Activated naive CD8-positive, alpha-beta T cell (primary cell): ENCODE results near the gene SAMD4B.
A peak's percentile ranks its signal among the peaks of the same experiment; 100 is the strongest.
"Not testable (repeated sequence)": the region's sequence is repeated elsewhere in the genome, so short reads cannot be mapped to it uniquely, and the experiment has no call there.

Source experiments
- H3K27ac Mint-ChIP-seq: one replicate; pipeline ENCODE4 v1.8.0; 2021; ENCODE audit warnings: mixed read lengths
- H3K27me3 Mint-ChIP-seq: one replicate; pipeline ENCODE4 v1.8.0; 2021; ENCODE audit warnings: mixed read lengths
- H3K36me3 Mint-ChIP-seq: one replicate; pipeline ENCODE4 v1.8.0; 2021; ENCODE audit warnings: mixed read lengths
- H3K4me1 Mint-ChIP-seq: one replicate; pipeline ENCODE4 v1.8.0; 2021; ENCODE audit warnings: low read depth, mixed read lengths
- H3K4me3 Mint-ChIP-seq: one replicate; pipeline ENCODE4 v1.8.0; 2021; ENCODE audit warnings: mild to moderate bottlenecking, mixed read lengths
- H3K9me3 Mint-ChIP-seq: one replicate; pipeline ENCODE4 v1.8.0; 2021; ENCODE audit warnings: low read depth, mixed read lengths

The SAMD4B gene

DNA sequence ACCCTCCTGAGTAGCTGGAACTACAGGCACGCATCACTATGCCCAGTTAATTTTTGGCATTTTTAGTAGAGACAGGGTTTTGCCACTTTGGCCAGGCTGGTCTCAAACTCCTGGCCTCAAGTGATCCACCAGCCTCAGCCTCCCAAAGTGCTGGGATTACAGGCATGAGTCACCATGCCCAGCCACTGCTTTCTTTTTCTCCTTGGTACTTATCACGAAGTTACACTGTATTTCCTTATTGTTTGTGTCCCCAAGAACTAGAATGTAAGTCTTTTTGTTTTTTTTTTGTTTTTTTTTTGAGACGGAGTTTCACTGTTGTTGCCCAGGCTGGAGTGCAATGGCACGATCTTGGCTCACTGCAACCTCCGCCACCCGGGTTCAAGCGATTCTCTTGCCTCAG is 2.1 kb upstream of the SAMD4B start:
- peaks cover 67% of the 10 kb centered on the region for H3K4me1 Mint-ChIP-seq
- peak overlapping the region; percentile 96 for H3K27ac Mint-ChIP-seq
- H3K36me3 Mint-ChIP-seq, H3K27me3 Mint-ChIP-seq, H3K9me3 Mint-ChIP-seq: not testable (repeated sequence)
- H3K4me3 Mint-ChIP-seq = peak overlapping the region; percentile 98

DNA sequence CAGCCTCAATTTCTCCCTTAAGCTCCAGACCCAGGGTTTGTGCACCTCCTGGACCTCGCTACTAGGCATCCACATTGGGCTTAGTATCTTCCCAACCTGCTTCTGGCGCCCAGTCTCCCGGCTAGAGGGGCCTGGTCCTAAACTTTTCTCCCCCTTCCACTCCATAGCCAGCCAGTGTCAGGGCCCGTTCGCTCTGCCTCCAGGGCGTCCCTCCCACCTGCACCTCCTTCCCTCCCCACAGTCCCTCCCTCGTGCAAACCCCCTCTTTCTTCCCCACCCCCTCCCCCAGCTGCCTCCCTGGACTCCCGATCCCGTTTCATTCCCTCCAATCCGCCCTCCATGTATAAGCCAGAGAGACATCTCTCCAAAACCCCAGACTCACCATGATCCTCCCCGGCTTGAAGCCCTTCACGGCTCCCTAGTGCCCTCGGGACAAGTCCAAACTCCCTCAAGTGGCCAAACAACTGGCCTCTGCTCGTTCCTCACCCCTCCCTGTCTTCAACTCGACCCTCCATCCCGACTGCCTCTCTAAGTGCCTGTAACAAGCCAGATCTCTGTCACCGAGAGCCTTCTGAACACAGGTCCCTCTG is 997 bp upstream of the SAMD4B start:
- Mint-ChIP-seq H3K27ac (peak overlapping the region; percentile 96), H3K9me3 (no peaks in the 10 kb centered on the region), H3K4me3 (peak overlapping the region; percentile 98), H3K4me1 (peaks cover 70% of the 10 kb centered on the region), H3K27me3 (no peaks in the 10 kb centered on the region), H3K36me3 (no peaks in the 10 kb centered on the region)

DNA sequence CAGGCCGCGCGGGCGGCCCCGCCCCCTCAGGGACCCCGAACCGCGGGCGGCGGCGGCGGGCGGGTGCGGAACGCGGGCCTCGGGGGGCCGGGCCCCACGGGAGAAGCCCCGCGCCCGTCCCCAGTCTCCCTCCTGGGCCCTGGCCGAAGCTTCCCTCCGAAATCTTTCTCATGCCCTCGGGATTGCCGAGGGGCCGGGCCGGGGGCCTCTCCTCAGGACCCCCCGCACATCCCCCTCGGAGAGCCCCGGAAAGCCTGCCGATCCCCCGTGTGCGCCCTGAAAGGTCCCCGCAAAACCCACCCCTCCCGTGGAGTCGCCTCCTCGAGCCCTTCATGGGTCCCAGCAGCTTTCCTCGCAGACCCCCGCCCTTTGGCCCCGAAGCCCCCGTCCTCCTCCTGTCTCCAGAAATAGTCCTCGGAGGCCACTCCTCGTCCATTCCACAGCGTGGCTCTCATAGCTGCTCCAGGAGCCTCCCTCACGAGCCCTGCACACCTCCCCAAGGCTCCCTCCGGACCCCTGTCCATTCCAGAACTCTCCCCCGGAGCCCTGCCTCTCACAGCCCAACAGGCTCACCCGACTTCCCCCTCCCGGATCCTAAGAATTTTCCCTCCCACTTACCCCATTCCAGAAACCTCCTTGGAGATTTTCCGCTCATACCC is 555 bp downstream of the SAMD4B start:
- H3K9me3 Mint-ChIP-seq = no peaks in the 10 kb centered on the region
- H3K27ac Mint-ChIP-seq = peak overlapping the region; percentile 78
- H3K4me1 Mint-ChIP-seq = peaks cover 72% of the 10 kb centered on the region
- no peaks in the 10 kb centered on the region for H3K36me3 Mint-ChIP-seq
- H3K27me3 Mint-ChIP-seq = no peaks in the 10 kb centered on the region
- peak overlapping the region; percentile 82 for H3K4me3 Mint-ChIP-seq

DNA sequence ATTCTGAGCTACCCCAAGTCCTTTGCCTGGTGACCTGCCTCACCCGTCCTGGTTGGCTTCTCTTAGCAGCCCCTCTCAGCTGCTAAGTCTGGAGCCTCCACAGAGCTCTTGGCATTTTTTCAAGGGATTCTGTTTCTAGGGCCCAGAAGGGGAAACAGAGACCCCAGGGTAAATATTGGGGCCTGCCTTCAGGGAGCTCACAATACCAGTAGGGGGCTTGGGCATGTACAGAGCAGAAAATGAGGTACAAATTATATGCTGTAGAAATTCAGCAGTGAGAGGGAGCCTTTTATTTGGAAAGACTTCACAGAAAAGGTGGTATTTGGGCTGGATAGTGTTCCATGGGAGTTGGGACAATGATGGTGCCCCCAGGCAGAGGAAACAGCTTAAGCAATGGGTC is 3.7 kb downstream of the SAMD4B start:
- Mint-ChIP-seq H3K36me3 (peaks cover 2% of the 10 kb centered on the region), H3K9me3 (no peaks in the 10 kb centered on the region), H3K4me1 (peaks cover 65% of the 10 kb centered on the region), H3K4me3 (peak overlapping the region; percentile 0), H3K27me3 (no peaks in the 10 kb centered on the region), H3K27ac (no peak overlapping the region)

DNA sequence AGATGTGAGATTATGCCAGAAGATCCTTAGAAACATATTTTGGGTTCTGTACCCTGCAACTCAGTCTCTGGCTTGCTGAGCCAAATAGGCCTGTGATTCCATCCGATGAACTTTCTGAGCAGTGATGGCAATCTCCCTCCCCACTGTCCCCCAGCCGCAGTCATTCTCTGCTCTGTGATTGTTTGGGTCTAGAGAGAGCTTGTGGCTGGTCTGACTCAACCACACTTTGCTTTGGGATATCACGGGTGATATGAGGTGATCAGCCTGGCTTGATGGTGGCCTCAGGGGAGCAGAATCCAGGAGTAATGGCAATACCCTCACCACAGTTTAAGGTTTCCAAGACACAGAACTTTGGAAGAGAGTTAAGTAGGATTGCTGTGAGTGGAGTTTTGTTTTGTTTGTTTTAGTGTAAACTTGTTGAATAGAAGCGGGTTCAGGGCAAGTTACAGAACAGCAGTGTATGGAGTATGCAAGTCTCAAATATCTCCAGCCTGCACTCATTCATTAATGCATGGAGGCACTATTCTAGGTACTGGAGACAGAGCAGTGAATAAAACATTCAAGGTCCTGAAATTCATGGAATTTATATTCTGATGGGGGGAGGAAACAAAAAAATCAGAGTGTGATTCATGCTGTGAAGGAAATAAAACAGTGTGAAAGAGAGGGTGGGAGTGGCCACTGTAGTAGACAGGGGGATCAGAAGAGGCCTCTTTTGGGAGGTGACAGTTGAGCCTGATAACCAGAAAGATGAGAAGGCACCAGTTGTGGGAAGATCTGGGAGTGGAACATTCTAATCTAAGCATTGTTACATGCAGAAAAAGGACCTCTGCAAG is 5.3 kb downstream of the SAMD4B start:
- Mint-ChIP-seq H3K27me3 (no peaks in the 10 kb centered on the region), H3K4me1 (peaks cover 70% of the 10 kb centered on the region), H3K9me3 (no peaks in the 10 kb centered on the region), H3K27ac (peak overlapping the region; percentile 37), H3K36me3 (peaks cover 7% of the 10 kb centered on the region), H3K4me3 (no peak overlapping the region)

DNA sequence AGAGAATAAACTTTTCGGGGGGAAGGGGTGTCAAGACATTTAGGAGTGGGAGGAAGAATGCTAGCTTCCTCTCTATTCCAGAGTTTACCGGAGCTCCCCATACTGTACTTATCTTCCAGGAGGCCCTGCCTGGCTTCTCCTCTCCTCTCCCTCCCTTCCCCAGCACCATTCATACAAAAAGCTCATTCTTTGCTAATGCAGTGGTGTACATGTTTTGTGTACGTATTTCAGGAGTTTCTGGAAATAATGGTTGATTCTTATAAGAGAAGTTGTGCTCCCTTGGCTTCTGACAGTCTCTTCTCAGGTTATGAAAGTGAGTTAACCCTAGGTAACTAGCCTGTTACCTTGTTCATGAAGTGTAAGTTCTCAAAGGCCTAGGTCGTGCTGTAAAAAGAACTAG is 7.1 kb downstream of the SAMD4B start:
- peaks cover 9% of the 10 kb centered on the region for H3K36me3 Mint-ChIP-seq
- H3K27ac Mint-ChIP-seq = no peak overlapping the region
- H3K27me3 Mint-ChIP-seq = no peaks in the 10 kb centered on the region
- no peak overlapping the region for H3K4me3 Mint-ChIP-seq
- H3K9me3 Mint-ChIP-seq = no peaks in the 10 kb centered on the region
- H3K4me1 Mint-ChIP-seq = peaks cover 56% of the 10 kb centered on the region

DNA sequence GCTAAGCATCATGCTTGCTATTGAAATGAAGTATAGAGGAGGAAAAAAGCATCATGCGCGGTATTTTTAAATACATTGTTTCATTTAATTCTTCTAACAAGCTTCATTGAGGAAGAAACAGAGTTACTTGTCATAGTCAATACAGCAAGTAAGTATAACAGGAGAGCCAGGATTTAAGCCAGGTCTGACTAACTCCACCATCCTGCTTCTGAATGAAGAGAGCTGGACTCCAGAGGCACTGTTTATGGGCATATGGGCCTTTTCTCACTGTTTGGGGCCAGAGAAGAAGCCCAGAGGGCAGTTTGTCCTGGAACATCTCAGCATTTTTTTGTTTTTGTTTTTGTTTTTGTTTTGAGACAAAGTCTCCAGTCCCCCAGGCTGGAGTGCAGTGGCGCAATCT is 7.9 kb downstream of the SAMD4B start:
- Mint-ChIP-seq H3K4me1 (peaks cover 47% of the 10 kb centered on the region), H3K27me3 (no peaks in the 10 kb centered on the region), H3K36me3 (peaks cover 10% of the 10 kb centered on the region), H3K4me3 (no peak overlapping the region), H3K9me3 (no peaks in the 10 kb centered on the region), H3K27ac (no peak overlapping the region)

DNA sequence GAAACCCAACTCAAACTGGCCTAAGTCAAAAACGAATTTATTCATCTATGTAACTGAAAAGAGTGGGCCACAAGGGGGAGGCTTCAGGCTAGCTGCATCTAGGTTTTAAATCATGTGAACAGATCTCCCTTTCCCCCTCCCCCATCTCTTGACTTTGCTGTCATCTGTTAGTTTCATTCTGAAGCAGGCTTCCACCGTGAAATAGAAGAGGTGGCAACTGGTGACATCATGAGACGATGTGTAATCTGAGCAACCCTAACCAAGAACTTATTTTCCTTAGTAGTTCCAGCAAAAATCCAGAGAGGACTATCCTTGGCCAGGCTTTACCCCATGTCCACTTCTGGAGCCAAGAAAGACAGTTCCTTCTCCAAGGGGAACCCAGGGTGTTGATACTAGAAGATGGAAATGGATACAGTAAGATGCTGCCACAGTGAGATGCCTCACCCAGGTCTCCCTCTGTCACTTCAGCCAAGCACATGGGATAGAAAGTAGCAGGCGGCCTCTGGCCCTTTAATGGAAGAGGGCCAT is 9.4 kb downstream of the SAMD4B start:
- Mint-ChIP-seq H3K27ac (peak overlapping the region; percentile 67), H3K4me3 (no peak overlapping the region), H3K36me3 (peaks cover 12% of the 10 kb centered on the region)

DNA sequence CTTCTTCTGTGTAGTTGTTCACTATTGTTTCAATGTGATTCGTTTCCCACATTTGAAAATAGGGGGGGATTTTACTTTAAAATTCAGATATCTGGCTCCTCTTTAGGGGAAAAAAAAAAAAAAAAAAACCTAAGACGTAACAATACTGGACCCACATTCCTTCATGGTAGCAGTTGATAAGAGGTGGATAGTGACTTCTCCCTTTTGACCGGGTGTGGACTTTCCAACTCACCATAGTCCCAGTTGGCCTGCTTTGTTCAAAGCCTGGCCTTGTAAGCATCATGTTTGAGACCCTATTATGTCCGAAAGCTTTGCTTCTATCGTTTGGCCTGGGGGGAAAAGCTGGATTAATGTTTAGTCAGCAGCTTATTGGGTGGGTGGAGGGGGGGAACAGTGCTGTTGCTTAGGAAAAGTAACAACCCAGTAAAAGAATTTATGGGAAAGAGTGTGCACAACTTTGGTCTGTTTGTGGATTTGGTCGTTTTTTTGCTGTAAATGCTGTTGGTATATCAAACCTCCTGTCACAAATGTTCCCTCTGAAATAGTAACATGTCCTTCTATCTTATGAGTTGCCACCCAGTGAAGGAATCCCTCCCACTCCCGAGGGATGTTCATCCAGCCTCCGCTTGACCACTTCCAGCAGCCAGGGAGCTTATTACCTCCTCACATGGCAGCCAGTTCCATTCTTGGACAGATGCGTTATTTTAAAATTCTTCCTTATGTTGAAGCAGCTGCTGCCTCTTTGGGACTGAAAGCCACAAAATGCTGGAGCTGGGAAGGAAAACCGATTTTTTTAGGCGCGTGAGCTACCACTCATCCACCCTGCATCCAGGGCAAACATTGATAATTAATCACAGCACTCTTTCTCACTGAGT is 10.4 kb downstream of the SAMD4B start:
- Mint-ChIP-seq H3K4me1 (peaks cover 26% of the 10 kb centered on the region), H3K4me3 (no peak overlapping the region), H3K36me3 (peaks cover 14% of the 10 kb centered on the region), H3K27ac (no peak overlapping the region), H3K9me3 (no peaks in the 10 kb centered on the region), H3K27me3 (no peaks in the 10 kb centered on the region)

More for the DNA sequence above, 9.4 kb downstream of the SAMD4B start:
- Mint-ChIP-seq H3K9me3 (no peaks in the 10 kb centered on the region), H3K27me3 (no peaks in the 10 kb centered on the region), H3K4me1 (peaks cover 33% of the 10 kb centered on the region)

DNA sequence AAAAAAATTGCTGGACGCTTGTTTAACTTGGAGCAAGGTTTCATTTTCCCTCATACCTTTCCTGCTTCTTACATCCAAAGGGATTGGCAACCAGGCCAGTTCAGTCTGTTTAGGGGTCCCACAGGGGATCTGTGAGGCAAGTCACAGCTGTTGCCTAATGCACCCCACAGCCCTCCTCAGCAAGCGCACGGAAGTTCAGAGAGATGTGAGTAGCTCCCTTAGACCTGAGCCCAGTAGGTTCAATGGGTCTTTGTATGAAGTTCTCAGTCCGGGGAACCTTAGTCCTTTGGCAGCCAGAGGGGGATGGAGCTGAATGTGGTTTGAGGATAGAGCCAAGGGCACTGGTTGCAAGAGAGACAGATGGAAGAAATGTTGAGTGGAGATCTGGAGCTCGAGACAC is 13.0 kb downstream of the SAMD4B start:
- Mint-ChIP-seq H3K27me3 (no peaks in the 10 kb centered on the region), H3K4me3 (no peak overlapping the region), H3K27ac (no peak overlapping the region), H3K9me3 (no peaks in the 10 kb centered on the region), H3K36me3 (peaks cover 18% of the 10 kb centered on the region), H3K4me1 (peaks cover 12% of the 10 kb centered on the region)

DNA sequence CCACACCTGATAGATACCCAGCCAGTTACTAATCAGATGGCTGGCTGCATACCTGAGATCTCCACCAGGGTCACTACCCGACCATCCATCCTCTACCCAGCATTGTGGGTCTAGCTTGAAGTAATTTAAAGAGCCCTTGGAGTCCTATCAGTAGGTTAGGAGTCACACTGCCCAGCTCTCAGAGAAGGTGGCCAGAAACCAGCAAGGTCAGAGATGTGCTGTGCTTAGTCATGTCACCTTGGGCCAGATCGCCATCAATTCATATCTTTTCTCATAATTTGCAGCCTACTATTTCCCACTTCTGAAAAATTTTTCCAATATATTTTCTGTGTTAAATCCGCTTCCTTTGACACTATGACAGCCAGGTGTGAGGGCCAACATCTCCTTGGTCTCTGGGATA is 13.9 kb downstream of the SAMD4B start:
- Mint-ChIP-seq H3K9me3 (no peaks in the 10 kb centered on the region), H3K27ac (no peak overlapping the region), H3K4me3 (no peak overlapping the region), H3K27me3 (no peaks in the 10 kb centered on the region), H3K4me1 (peaks cover 13% of the 10 kb centered on the region), H3K36me3 (peaks cover 18% of the 10 kb centered on the region)

DNA sequence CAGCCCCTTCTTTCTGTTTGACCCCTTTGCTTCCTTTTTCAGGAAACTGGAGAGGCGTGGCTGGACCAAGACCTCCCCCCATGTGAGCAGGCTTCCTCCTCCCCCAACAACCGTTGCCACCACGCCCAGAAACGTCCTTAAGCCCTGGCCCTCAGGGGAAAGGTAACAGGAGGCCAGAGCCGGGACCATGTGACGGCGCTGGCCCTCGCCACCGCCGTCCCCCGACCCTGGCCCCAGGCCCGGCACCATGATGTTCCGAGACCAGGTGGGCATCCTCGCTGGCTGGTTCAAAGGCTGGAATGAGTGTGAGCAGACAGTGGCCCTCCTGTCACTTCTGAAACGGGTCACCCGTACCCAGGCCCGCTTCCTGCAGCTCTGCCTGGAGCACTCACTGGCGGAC is 14.4 kb downstream of the SAMD4B start:
- no peaks in the 10 kb centered on the region for H3K9me3 Mint-ChIP-seq
- no peak overlapping the region for H3K27ac Mint-ChIP-seq
- H3K4me3 Mint-ChIP-seq = no peak overlapping the region
- peaks cover 7% of the 10 kb centered on the region for H3K4me1 Mint-ChIP-seq
- H3K36me3 Mint-ChIP-seq = peaks cover 18% of the 10 kb centered on the region
- H3K27me3 Mint-ChIP-seq = no peaks in the 10 kb centered on the region

DNA sequence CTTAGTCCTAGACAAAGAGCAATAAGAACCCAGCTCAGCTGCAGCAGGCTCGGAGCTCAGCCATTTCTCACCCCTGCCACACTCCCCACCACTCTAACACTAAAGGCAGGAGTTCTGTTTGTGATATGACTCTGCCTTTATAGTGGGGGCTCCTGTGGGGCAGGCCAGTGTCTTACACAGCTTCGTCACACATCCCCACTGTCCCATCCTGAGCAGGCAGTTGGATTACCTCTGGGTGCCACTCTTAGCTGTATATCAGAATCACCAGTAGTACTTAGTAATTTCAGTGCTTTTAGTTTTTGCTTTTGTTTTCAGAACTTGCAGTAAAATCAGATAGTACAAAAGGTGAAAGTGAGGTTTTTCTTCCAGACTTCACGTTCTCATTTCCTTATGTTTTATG is 16.8 kb downstream of the SAMD4B start:
- Mint-ChIP-seq H3K9me3 (no peaks in the 10 kb centered on the region), H3K36me3 (peaks cover 17% of the 10 kb centered on the region), H3K27me3 (no peaks in the 10 kb centered on the region), H3K27ac (no peak overlapping the region), H3K4me3 (no peak overlapping the region), H3K4me1 (peaks cover 2% of the 10 kb centered on the region)

DNA sequence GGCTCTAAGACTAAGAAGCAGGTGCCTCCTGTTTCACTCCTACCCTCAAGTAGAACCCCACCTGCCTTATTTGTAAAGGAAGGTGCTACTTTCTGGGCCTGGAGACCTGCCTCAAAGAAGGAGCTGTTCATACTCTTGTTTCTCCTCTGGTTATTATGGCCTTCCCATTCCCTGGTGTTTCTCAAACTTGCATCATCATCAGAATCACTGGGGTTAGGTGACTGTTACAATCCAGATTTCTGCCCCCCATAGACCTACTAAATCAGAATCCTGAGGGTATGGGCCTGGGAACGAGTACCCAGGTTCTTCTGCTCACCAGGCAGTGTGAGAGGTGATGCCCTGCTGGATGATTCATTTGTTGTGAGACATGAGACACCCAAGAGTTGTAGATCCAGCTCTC is 18.4 kb downstream of the SAMD4B start:
- no peak overlapping the region for H3K27ac Mint-ChIP-seq
- peaks cover 2% of the 10 kb centered on the region for H3K4me1 Mint-ChIP-seq
- H3K27me3 Mint-ChIP-seq = no peaks in the 10 kb centered on the region
- peaks cover 16% of the 10 kb centered on the region for H3K36me3 Mint-ChIP-seq
- no peaks in the 10 kb centered on the region for H3K9me3 Mint-ChIP-seq
- no peak overlapping the region for H3K4me3 Mint-ChIP-seq
